Measurements from ENCODE around the gene HIKESHI.

Gene HIKESHI

DNA sequence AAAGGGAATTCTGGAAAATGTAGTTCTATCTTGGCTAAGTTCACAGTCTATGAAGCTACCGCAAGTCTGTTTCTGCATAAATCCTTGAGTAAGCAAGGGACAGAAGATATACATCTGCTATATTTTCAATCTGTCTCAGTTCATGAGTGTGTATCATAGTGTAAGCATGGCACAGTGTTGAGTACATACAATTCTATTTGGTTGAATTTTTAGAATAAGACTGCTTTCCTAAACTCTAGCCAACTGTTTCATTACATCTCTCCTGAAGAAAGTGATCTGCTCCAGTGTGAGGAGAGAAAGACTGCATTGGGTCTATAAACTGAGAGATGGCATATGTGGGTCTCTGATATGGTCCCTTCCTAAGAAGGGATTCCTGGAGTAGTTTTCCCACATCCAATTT, 70.0 kb downstream of the HIKESHI start:
- H3K9ac ChIP-seq (ENCODE audit: low read depth, low read length): no peak overlapping the region
- no peak overlapping the region for H3K4me3 ChIP-seq (ENCODE audit: low read depth in 1 of 2, low read length in 2 of 2)
- H3K27ac ChIP-seq (ENCODE audit: low read length): no peak overlapping the region
- H3K79me2 ChIP-seq (ENCODE audit: insufficient read depth, low read length): no peaks in the 10 kb centered on the region
- H2AFZ ChIP-seq (ENCODE audit: low read depth, low read length): no peak overlapping the region
- H3K4me2 ChIP-seq (ENCODE audit: insufficient read depth, low read length): no peak overlapping the region
- no peaks in the 10 kb centered on the region for H3K4me1 ChIP-seq (ENCODE audit: insufficient read depth, low read length)
- DNase-seq (no peak), ATAC-seq (ENCODE audit: insufficient read depth, low read depth) (no peak)
- no peaks in the 10 kb centered on the region for H3K27me3 ChIP-seq (ENCODE audit: insufficient read depth, low read length, poor library complexity)
- H4K20me1 ChIP-seq (ENCODE audit: insufficient read depth, low read length): no peaks in the 10 kb centered on the region
- no peaks in the 10 kb centered on the region for H3K36me3 ChIP-seq (ENCODE audit: insufficient read depth, low read length)
- no peaks in the 10 kb centered on the region for H3K9me3 ChIP-seq (ENCODE audit: insufficient read depth, low read length, severe bottlenecking)
- TF ChIP-seq, protein P1, sequence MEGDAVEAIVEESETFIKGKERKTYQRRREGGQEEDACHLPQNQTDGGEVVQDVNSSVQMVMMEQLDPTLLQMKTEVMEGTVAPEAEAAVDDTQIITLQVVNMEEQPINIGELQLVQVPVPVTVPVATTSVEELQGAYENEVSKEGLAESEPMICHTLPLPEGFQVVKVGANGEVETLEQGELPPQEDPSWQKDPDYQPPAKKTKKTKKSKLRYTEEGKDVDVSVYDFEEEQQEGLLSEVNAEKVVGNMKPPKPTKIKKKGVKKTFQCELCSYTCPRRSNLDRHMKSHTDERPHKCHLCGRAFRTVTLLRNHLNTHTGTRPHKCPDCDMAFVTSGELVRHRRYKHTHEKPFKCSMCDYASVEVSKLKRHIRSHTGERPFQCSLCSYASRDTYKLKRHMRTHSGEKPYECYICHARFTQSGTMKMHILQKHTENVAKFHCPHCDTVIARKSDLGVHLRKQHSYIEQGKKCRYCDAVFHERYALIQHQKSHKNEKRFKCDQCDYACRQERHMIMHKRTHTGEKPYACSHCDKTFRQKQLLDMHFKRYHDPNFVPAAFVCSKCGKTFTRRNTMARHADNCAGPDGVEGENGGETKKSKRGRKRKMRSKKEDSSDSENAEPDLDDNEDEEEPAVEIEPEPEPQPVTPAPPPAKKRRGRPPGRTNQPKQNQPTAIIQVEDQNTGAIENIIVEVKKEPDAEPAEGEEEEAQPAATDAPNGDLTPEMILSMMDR (IDR thresholded peaks at IDR 0.05; ENCODE audit: borderline replicate concordance, extremely low read depth, low read length, poor library complexity, severe bottlenecking): no peak
- TF ChIP-seq EZH2 (IDR thresholded peaks at IDR 0.05; ENCODE audit: borderline replicate concordance, low read depth, low read length, severe bottlenecking): no peak

DNA sequence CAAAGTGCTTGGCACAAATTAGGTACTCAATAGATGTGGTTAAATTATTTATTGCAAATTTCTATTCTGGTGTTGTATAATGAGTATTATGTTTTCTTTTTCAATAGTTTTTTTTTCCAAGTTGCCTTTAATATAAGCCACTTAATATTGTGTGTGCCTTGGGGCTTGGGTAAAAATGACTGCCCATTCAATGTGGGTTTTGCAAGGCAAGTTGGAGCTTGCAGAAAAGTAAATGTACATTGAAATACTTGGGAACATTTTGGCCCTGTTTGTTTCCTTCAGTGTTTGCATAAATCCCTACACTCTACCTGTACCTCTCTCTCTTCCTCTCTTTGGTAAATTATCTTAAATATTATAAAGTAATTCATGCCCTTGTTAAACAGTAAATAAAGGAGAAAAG, 70.5 kb downstream of the HIKESHI start:
- Histone ChIP-seq H3K4me3 (ENCODE audit: low read depth in 1 of 2, low read length in 2 of 2) (no peak overlapping the region), H3K9ac (ENCODE audit: low read depth, low read length) (no peak overlapping the region), H3K79me2 (ENCODE audit: insufficient read depth, low read length) (no peaks in the 10 kb centered on the region), H3K36me3 (ENCODE audit: insufficient read depth, low read length) (no peaks in the 10 kb centered on the region), H2AFZ (ENCODE audit: low read depth, low read length) (no peak overlapping the region), H3K27me3 (ENCODE audit: insufficient read depth, low read length, poor library complexity) (no peaks in the 10 kb centered on the region), H4K20me1 (ENCODE audit: insufficient read depth, low read length) (no peaks in the 10 kb centered on the region), H3K4me2 (ENCODE audit: insufficient read depth, low read length) (no peak overlapping the region), H3K27ac (ENCODE audit: low read length) (no peak overlapping the region), H3K4me1 (ENCODE audit: insufficient read depth, low read length) (no peaks in the 10 kb centered on the region), H3K9me3 (ENCODE audit: insufficient read depth, low read length, severe bottlenecking) (no peaks in the 10 kb centered on the region)
- TF ChIP-seq, protein P1 (IDR thresholded peaks at IDR 0.05; ENCODE audit: borderline replicate concordance, extremely low read depth, low read length, poor library complexity, severe bottlenecking): no peak
- no peak for TF ChIP-seq EZH2 (IDR thresholded peaks at IDR 0.05; ENCODE audit: borderline replicate concordance, low read depth, low read length, severe bottlenecking)
- ATAC-seq (ENCODE audit: insufficient read depth, low read depth) (no peak), DNase-seq (no peak)

DNA sequence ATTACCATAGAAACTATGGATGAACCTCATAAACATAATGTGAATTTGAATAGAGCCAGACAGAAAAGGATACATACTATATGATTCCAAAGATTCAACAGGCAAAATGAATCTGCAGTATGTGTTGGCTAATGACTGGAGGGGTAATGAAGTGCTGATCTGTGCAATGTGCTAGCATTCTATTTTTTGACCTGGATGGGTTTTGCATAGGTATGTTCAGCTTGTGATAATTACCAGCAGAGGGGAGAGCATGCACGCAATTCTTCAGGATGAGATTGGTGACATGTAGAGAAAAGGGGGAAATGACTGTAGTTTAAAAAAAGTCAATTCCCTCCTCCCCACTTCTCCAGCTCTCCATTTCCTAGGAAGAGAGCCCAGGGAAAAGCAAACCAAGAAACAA, 72.0 kb downstream of the HIKESHI start:
- Histone ChIP-seq H3K4me2 (ENCODE audit: insufficient read depth, low read length) (no peak overlapping the region), H3K27ac (ENCODE audit: low read length) (no peak overlapping the region), H3K36me3 (ENCODE audit: insufficient read depth, low read length) (no peaks in the 10 kb centered on the region), H3K9me3 (ENCODE audit: insufficient read depth, low read length, severe bottlenecking) (no peaks in the 10 kb centered on the region), H4K20me1 (ENCODE audit: insufficient read depth, low read length) (no peaks in the 10 kb centered on the region), H3K4me1 (ENCODE audit: insufficient read depth, low read length) (no peaks in the 10 kb centered on the region), H2AFZ (ENCODE audit: low read depth, low read length) (no peak overlapping the region), H3K9ac (ENCODE audit: low read depth, low read length) (no peak overlapping the region), H3K79me2 (ENCODE audit: insufficient read depth, low read length) (no peaks in the 10 kb centered on the region), H3K27me3 (ENCODE audit: insufficient read depth, low read length, poor library complexity) (no peaks in the 10 kb centered on the region), H3K4me3 (ENCODE audit: low read depth in 1 of 2, low read length in 2 of 2) (no peak overlapping the region)
- TF ChIP-seq, protein P1 (IDR thresholded peaks at IDR 0.05; ENCODE audit: borderline replicate concordance, extremely low read depth, low read length, poor library complexity, severe bottlenecking): no peak
- TF ChIP-seq EZH2 (IDR thresholded peaks at IDR 0.05; ENCODE audit: borderline replicate concordance, low read depth, low read length, severe bottlenecking): no peak
- no peak for ATAC-seq (ENCODE audit: insufficient read depth, low read depth)
- no peak for DNase-seq

DNA sequence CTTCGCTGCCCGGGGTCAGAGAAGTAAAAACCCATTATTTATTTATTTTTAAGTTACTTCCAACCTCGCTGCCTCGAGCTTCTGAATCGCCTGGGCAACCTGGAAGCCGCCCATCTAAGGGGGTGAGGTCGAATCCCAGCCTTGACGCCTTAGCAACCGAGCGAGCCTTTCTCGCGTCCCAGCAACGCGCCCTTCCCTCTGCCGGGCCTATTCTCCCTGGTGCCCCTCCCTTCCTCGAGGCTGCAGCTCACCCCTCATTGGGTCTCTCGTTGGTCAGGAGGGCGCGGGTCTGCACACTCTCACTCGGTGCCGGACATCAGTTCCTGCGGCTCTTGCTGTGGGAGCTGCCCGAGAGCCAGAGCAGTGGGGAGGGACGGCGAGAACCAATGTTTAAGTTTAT, 72.5 kb downstream of the HIKESHI start, which contains the start of gene CCDC81:
CCDC81 (plus strand) TSS at position 302 of the 400 bp plus-strand sequence. CDS start 277 bp downstream, outside the sequence.
- no peaks in the 10 kb centered on the region for H4K20me1 ChIP-seq (ENCODE audit: insufficient read depth, low read length)
- no peaks in the 10 kb centered on the region for H3K9me3 ChIP-seq (ENCODE audit: insufficient read depth, low read length, severe bottlenecking)
- H3K27me3 ChIP-seq (ENCODE audit: insufficient read depth, low read length, poor library complexity): no peaks in the 10 kb centered on the region
- no peak within 1 kb of the TSS for H3K4me2 ChIP-seq (ENCODE audit: insufficient read depth, low read length)
- no peak for TF ChIP-seq EZH2 (IDR thresholded peaks at IDR 0.05; ENCODE audit: borderline replicate concordance, low read depth, low read length, severe bottlenecking)
- TF ChIP-seq, protein P1 (IDR thresholded peaks at IDR 0.05; ENCODE audit: borderline replicate concordance, extremely low read depth, low read length, poor library complexity, severe bottlenecking): no peak
- H3K9ac ChIP-seq (ENCODE audit: low read depth, low read length): no peak within 1 kb of the TSS
- no peaks in the 10 kb centered on the region for H3K36me3 ChIP-seq (ENCODE audit: insufficient read depth, low read length)
- H2AFZ ChIP-seq (ENCODE audit: low read depth, low read length): no peak within 1 kb of the TSS
- no peaks in the 10 kb centered on the region for H3K79me2 ChIP-seq (ENCODE audit: insufficient read depth, low read length)
- ATAC-seq (ENCODE audit: insufficient read depth, low read depth): no peak
- no peak within 1 kb of the TSS for H3K27ac ChIP-seq (ENCODE audit: low read length)
- DNase-seq: no peak
- H3K4me1 ChIP-seq (ENCODE audit: insufficient read depth, low read length): no peaks in the 10 kb centered on the region
- H3K4me3 ChIP-seq (ENCODE audit: low read depth in 1 of 2, low read length in 2 of 2): no peak within 1 kb of the TSS

All from DND-41 (cell line).